ENCODE measurements around the gene UNCX. TPM values are rescaled to one million over a fixed set of nuclear protein-coding genes. Genes with fewer than 3 reads are reported as not detected.

Gene UNCX
- total and polyA plus RNA-seq, 4 donors, result not detected

- intact Hi-C loops (cut with DNase I), result no loop called here
- Histone ChIP-seq H3K27ac (ENCODE audit: low read depth in 1 of 2, low read length in 2 of 2) (no peak overlapping the region), H3K4me3 (ENCODE audit: low read length in 2 of 2) (no peak overlapping the region), H3K27me3 (ENCODE audit: control insufficient read depth in 1 of 2, insufficient read depth in 2 of 2, low read length in 1 of 2) (peaks cover 0 to 5% of the 10 kb centered on the region in 2 donors), H3K4me1 (ENCODE audit: control insufficient read depth in 1 of 2, insufficient read depth in 2 of 2, low read length in 2 of 2) (no peaks in the 10 kb centered on the region), H3K9me3 (ENCODE audit: control insufficient read depth, low read length) (no peaks in the 10 kb centered on the region), H3K36me3 (ENCODE audit: control insufficient read depth in 1 of 2, insufficient read depth in 2 of 2, low read length in 1 of 2) (no peaks in the 10 kb centered on the region)
- DNase-seq (peak in 1 of 2 donors; percentile 13), ATAC-seq (ENCODE audit: low FRiP score) (no peak)
- 14 to 15% methylated on average over 30 of the region's 30 CpGs for WGBS, 2 donors
Observed at GRCh38 chr7:1234049-1234880, 1.6 kb downstream of the UNCX start.

- 5 to 7% methylated on average over 37 of the region's 37 CpGs for WGBS, 2 donors
- intact Hi-C loops (cut with DNase I), result no loop called here
- Histone ChIP-seq H3K4me1 (ENCODE audit: control insufficient read depth in 1 of 2, insufficient read depth in 2 of 2, low read length in 2 of 2) (no peaks in the 10 kb centered on the region), H3K27me3 (ENCODE audit: control insufficient read depth in 1 of 2, insufficient read depth in 2 of 2, low read length in 1 of 2) (peaks cover 0 to 5% of the 10 kb centered on the region in 2 donors), H3K4me3 (ENCODE audit: low read length in 2 of 2) (no peak overlapping the region), H3K9me3 (ENCODE audit: control insufficient read depth, low read length) (no peaks in the 10 kb centered on the region), H3K36me3 (ENCODE audit: control insufficient read depth in 1 of 2, insufficient read depth in 2 of 2, low read length in 1 of 2) (no peaks in the 10 kb centered on the region), H3K27ac (ENCODE audit: low read depth in 1 of 2, low read length in 2 of 2) (no peak overlapping the region)
- peak in 1 of 2 donors; percentile 33 for DNase-seq
- ATAC-seq (ENCODE audit: low FRiP score), result no peak
Observed at GRCh38 chr7:1234881-1235500, 2.3 kb downstream of the UNCX start.

GRCh38 chr7:1235501-1236131 is 2.9 kb downstream of the UNCX start:
- intact Hi-C loops (cut with DNase I), result no loop called here
- DNase-seq, result peak; percentile 26 to 76
- Histone ChIP-seq H3K4me3 (ENCODE audit: low read length in 2 of 2) (no peak overlapping the region), H3K9me3 (ENCODE audit: control insufficient read depth, low read length) (no peaks in the 10 kb centered on the region), H3K27ac (ENCODE audit: low read depth in 1 of 2, low read length in 2 of 2) (no peak overlapping the region), H3K36me3 (ENCODE audit: control insufficient read depth in 1 of 2, insufficient read depth in 2 of 2, low read length in 1 of 2) (no peaks in the 10 kb centered on the region), H3K27me3 (ENCODE audit: control insufficient read depth in 1 of 2, insufficient read depth in 2 of 2, low read length in 1 of 2) (peaks cover 0 to 5% of the 10 kb centered on the region in 2 donors), H3K4me1 (ENCODE audit: control insufficient read depth in 1 of 2, insufficient read depth in 2 of 2, low read length in 2 of 2) (no peaks in the 10 kb centered on the region)
- ATAC-seq (ENCODE audit: low FRiP score), result no peak
- 1% methylated on average over 64 to 66 of the region's 66 CpGs for WGBS, 2 donors

GRCh38 chr7:1236132-1236661 is 3.5 kb downstream of the UNCX start:
- Histone ChIP-seq H3K9me3 (ENCODE audit: control insufficient read depth, low read length) (no peaks in the 10 kb centered on the region), H3K4me3 (ENCODE audit: low read length in 2 of 2) (no peak overlapping the region), H3K27me3 (ENCODE audit: control insufficient read depth in 1 of 2, insufficient read depth in 2 of 2, low read length in 1 of 2) (peaks cover 0 to 5% of the 10 kb centered on the region in 2 donors), H3K36me3 (ENCODE audit: control insufficient read depth in 1 of 2, insufficient read depth in 2 of 2, low read length in 1 of 2) (no peaks in the 10 kb centered on the region), H3K27ac (ENCODE audit: low read depth in 1 of 2, low read length in 2 of 2) (no peak overlapping the region), H3K4me1 (ENCODE audit: control insufficient read depth in 1 of 2, insufficient read depth in 2 of 2, low read length in 2 of 2) (no peaks in the 10 kb centered on the region)
- no peak for DNase-seq
- 1% methylated on average over 48 to 87 of the region's 87 CpGs for WGBS, 2 donors
- no peak for ATAC-seq (ENCODE audit: low FRiP score)
- intact Hi-C loops (cut with DNase I), result no loop called here

- H3K27me3 ChIP-seq (ENCODE audit: control insufficient read depth in 1 of 2, insufficient read depth in 2 of 2, low read length in 1 of 2), result peaks cover 0 to 5% of the 10 kb centered on the region in 2 donors
- H3K36me3 ChIP-seq (ENCODE audit: control insufficient read depth in 1 of 2, insufficient read depth in 2 of 2, low read length in 1 of 2), result no peaks in the 10 kb centered on the region
- no peak overlapping the region for H3K4me3 ChIP-seq (ENCODE audit: low read length in 2 of 2)
- DNase-seq (no peak), ATAC-seq (ENCODE audit: low FRiP score) (no peak)
- 4% methylated on average over 51 to 83 of the region's 83 CpGs for WGBS, 2 donors
- intact Hi-C loops (cut with DNase I), result no loop called here
- no peaks in the 10 kb centered on the region for H3K4me1 ChIP-seq (ENCODE audit: control insufficient read depth in 1 of 2, insufficient read depth in 2 of 2, low read length in 2 of 2)
- H3K9me3 ChIP-seq (ENCODE audit: control insufficient read depth, low read length), result no peaks in the 10 kb centered on the region
- no peak overlapping the region for H3K27ac ChIP-seq (ENCODE audit: low read depth in 1 of 2, low read length in 2 of 2)
Observed at GRCh38 chr7:1236831-1237701, 4.4 kb downstream of the UNCX start.

- 12 to 13% methylated on average over 27 to 29 of the region's 29 CpGs for WGBS, 2 donors
- Histone ChIP-seq H3K4me3 (ENCODE audit: low read length in 2 of 2) (no peak overlapping the region), H3K27me3 (ENCODE audit: control insufficient read depth in 1 of 2, insufficient read depth in 2 of 2, low read length in 1 of 2) (peaks cover 0 to 5% of the 10 kb centered on the region in 2 donors), H3K9me3 (ENCODE audit: control insufficient read depth, low read length) (no peaks in the 10 kb centered on the region), H3K4me1 (ENCODE audit: control insufficient read depth in 1 of 2, insufficient read depth in 2 of 2, low read length in 2 of 2) (no peaks in the 10 kb centered on the region), H3K36me3 (ENCODE audit: control insufficient read depth in 1 of 2, insufficient read depth in 2 of 2, low read length in 1 of 2) (no peaks in the 10 kb centered on the region), H3K27ac (ENCODE audit: low read depth in 1 of 2, low read length in 2 of 2) (no peak overlapping the region)
- ATAC-seq (ENCODE audit: low FRiP score) (no peak), DNase-seq (no peak)
- intact Hi-C loops (cut with DNase I), result no loop called here
Observed at GRCh38 chr7:1237704-1238255, 5.1 kb downstream of the UNCX start.

- DNase-seq (no peak), ATAC-seq (ENCODE audit: low FRiP score) (no peak)
- Histone ChIP-seq H3K27me3 (ENCODE audit: control insufficient read depth in 1 of 2, insufficient read depth in 2 of 2, low read length in 1 of 2) (peaks cover 0 to 3% of the 10 kb centered on the region in 2 donors), H3K9me3 (ENCODE audit: control insufficient read depth, low read length) (no peaks in the 10 kb centered on the region), H3K27ac (ENCODE audit: low read depth in 1 of 2, low read length in 2 of 2) (no peak overlapping the region), H3K36me3 (ENCODE audit: control insufficient read depth in 1 of 2, insufficient read depth in 2 of 2, low read length in 1 of 2) (no peaks in the 10 kb centered on the region), H3K4me1 (ENCODE audit: control insufficient read depth in 1 of 2, insufficient read depth in 2 of 2, low read length in 2 of 2) (no peaks in the 10 kb centered on the region), H3K4me3 (ENCODE audit: low read length in 2 of 2) (no peak overlapping the region)
- WGBS, 2 donors, result 18 to 19% methylated on average over 21 of the region's 21 CpGs
- intact Hi-C loops (cut with DNase I), result no loop called here
Observed at GRCh38 chr7:1238450-1238882, 5.8 kb downstream of the UNCX start.

Measured in aorta (tissue), 5 donors.